DND-41 (cell line): ENCODE results near the gene GDF11.

Experiments
- CTCF ChIP-seq: IDR thresholded peaks from 2 replicates; pipeline ENCODE4 v1.5.1; 2012; ENCODE audit warnings: borderline replicate concordance, low read length, moderate library complexity, mild to moderate bottlenecking; ENCODE audit not compliant: poor library complexity, severe bottlenecking; ENCODE audit errors: extremely low read depth
- EZH2 ChIP-seq: IDR thresholded peaks from 3 replicates; pipeline ENCODE4 v1.6.1; 2012; ENCODE audit warnings: borderline replicate concordance, low read depth, mild to moderate bottlenecking, moderate library complexity, low read length, inconsistent platforms; ENCODE audit not compliant: severe bottlenecking

GRCh38 chr12:55696141-55696540 is 46.8 kb upstream of the GDF11 start:
- no peak for TF ChIP-seq CTCF
- TF ChIP-seq EZH2: no peak
